C4-2B (cell line): Measurements from ENCODE around the gene TTBK2.

Source experiments
- ZFX ChIP-seq: fragments of 450-650 bp; IDR thresholded peaks from 2 replicates; pipeline ENCODE4 v1.6.1; 2017
- TF ChIP-seq, protein P1 (sequence below): fragments of 450-650 bp; conservative IDR thresholded peaks from 2 replicates; pipeline ENCODE4 v1.5.1; 2017; ENCODE audit warnings: mild to moderate bottlenecking

DNA sequence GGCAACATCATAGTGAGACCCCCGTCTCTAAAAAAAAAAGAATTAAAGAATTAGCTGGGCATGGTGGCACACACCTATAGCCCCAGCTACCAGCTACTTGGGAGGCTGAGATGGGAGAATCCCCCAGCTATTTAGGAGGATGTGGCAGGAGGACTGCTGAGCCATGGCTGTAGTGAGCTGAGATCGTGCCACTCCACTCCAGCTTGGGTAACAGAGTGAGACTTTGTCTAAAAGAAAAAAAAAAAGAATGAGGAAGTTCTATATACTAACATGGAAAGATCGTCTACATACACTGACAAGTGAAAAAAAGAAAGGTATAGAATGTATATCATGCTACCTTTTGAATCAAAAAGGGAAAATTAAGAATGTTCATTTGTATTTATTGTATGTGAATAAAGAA lies 99.8 kb downstream of the TTBK2 start:
- TF ChIP-seq, protein P1, sequence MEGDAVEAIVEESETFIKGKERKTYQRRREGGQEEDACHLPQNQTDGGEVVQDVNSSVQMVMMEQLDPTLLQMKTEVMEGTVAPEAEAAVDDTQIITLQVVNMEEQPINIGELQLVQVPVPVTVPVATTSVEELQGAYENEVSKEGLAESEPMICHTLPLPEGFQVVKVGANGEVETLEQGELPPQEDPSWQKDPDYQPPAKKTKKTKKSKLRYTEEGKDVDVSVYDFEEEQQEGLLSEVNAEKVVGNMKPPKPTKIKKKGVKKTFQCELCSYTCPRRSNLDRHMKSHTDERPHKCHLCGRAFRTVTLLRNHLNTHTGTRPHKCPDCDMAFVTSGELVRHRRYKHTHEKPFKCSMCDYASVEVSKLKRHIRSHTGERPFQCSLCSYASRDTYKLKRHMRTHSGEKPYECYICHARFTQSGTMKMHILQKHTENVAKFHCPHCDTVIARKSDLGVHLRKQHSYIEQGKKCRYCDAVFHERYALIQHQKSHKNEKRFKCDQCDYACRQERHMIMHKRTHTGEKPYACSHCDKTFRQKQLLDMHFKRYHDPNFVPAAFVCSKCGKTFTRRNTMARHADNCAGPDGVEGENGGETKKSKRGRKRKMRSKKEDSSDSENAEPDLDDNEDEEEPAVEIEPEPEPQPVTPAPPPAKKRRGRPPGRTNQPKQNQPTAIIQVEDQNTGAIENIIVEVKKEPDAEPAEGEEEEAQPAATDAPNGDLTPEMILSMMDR, result no peak
- no peak for TF ChIP-seq ZFX
